Body of pancreas (tissue), 4 donors: ENCODE data around the gene CXCL9. TPM values are rescaled to one million over a fixed set of nuclear protein-coding genes. Genes with fewer than 3 reads are reported as not detected.
"Not testable (repeated sequence)": the region's sequence is repeated elsewhere in the genome, so short reads cannot be mapped to it uniquely, and the experiment has no call there.

Source experiments
- ATAC-seq: fragments of 150-250 bp; one replicate; pipeline ENCODE4 v1.9.1; 2016
- DNase-seq, 4 donors: peaks; one replicate each; pipeline ENCODE4 v3.0.0-alpha.2; 2019
- H3K27ac ChIP-seq, 4 donors: fragments of 200-600 bp; sonication (generic); 1 replicate in 3 of 4; 2 replicates in 1 of 4; pipeline versions ENCODE4 v1.5.1 to v1.6.1; 2016 to 2019; ENCODE audit warnings: mild to moderate bottlenecking in 1 of 4, mixed read lengths in 1 of 4, moderate library complexity in 1 of 4
- H3K27me3 ChIP-seq, 2 donors: fragments of 200-600 bp; sonication (generic); one replicate each; pipeline ENCODE4 v1.6.0; 2016; ENCODE audit warnings: mild to moderate bottlenecking in 1 of 2
- H3K36me3 ChIP-seq, 2 donors: fragments of 200-600 bp; sonication (generic); replicated peaks in 1 of 2; 2 replicates each; pipeline ENCODE4 v1.5.1; 2016; ENCODE audit warnings: low read depth in 2 of 2; ENCODE audit not compliant: insufficient read depth in 1 of 2
- H3K4me1 ChIP-seq: fragments of 200-600 bp; sonication (generic); one replicate; pipeline ENCODE4 v1.6.0; 2016
- H3K4me3 ChIP-seq, 2 donors: fragments of 200-600 bp; sonication (generic); 1 replicate in 1 of 2; 2 replicates in 1 of 2; pipeline ENCODE4 v1.5.1; 2016 to 2019
- H3K9me3 ChIP-seq, 3 donors: fragments of 200-600 bp; sonication (generic); 1 replicate in 2 of 3; 2 replicates in 1 of 3; pipeline ENCODE4 v1.5.1; 2016
- CTCF ChIP-seq, 7 experiments: fragments of 450-650 bp in 4 of 7; fragments of 200-600 bp in 3 of 7; sonication (generic) in 3 of 7; IDR thresholded peaks; one replicate each; pipeline ENCODE4 v1.5.1; 2016 to 2019; ENCODE audit warnings: antibody characterized with exemption in 7 of 7
- POLR2A ChIP-seq, 3 donors: fragments of 450-650 bp; IDR thresholded peaks; one replicate each; pipeline ENCODE4 v1.6.1; 2016; ENCODE audit warnings: antibody characterized with exemption in 3 of 3, mild to moderate bottlenecking in 2 of 3
- WGBS, 2 donors: methylation state at CpG; one replicate each; pipeline ENCODE4 v1.1.5; 2017; 5-methylcytosine and 5-hydroxymethylcytosine counted together
- intact Hi-C: fragments of 100-400 bp; cut with DNase I; formaldehyde crosslinking; loops from one replicate; pipeline ENCODE4 v1.15.1; 2023
- total RNA-seq, 2 donors: library from RNA; depleted of rRNA; stranded (reverse); fragments of >200 nt; gene quantifications; one replicate each; pipeline ENCODE4 v1.1.0, GENCODE V29; 2016

The CXCL9 gene
- total RNA-seq, 2 donors from 2014 or later, result 1.0 TPM; not detected in 1

GRCh38 chr4:75954811-75955210 is 52.5 kb downstream of the CXCL9 start:
- not testable (repeated sequence) for H3K9me3 ChIP-seq, ATAC-seq, H3K4me3 ChIP-seq, H3K4me1 ChIP-seq, H3K27ac ChIP-seq, H3K27me3 ChIP-seq, DNase-seq
- intact Hi-C loops, result loop anchor here (10.0 kb wide), 1 partner anchor 140 kb away; no protein-coding TSS in a partner anchor
- H3K36me3 ChIP-seq, result peaks cover 27 to 50% of the 10 kb centered on the region in 2 donors
- 79 to 85% methylated on average over 5 of the region's 5 CpGs for WGBS, 2 donors

- Histone ChIP-seq H3K27ac (no peak overlapping the region), H3K36me3 (peaks cover 19 to 46% of the 10 kb centered on the region in 2 donors), H3K9me3 (no peaks in the 10 kb centered on the region), H3K27me3 (no peaks in the 10 kb centered on the region), H3K4me3 (no peak overlapping the region), H3K4me1 (no peaks in the 10 kb centered on the region)
- intact Hi-C loops, result loop anchor here (10.0 kb wide), 1 partner anchor 139 kb away; no protein-coding TSS in a partner anchor
- WGBS, 2 donors, result 51 to 68% methylated on average over 2 of the region's 2 CpGs
- no peak for DNase-seq
- no peak for TF ChIP-seq POLR2A (IDR thresholded peaks at IDR 0.05)
- TF ChIP-seq CTCF (IDR thresholded peaks at IDR 0.05), result no peak
- no peak for ATAC-seq
Measured at GRCh38 chr4:75953509-75953908, 53.8 kb downstream of the CXCL9 start.

Other genes with a start within 250 kb of the CXCL9 start
- gene PPEF2, start 105.1 kb downstream of the CXCL9 start, total RNA-seq, result not detected
- gene NAAA, start 66.5 kb downstream of the CXCL9 start, total RNA-seq, result 10 to 100 TPM; 10.5 to 19.7 TPM
- gene SDAD1, start 16.6 kb downstream of the CXCL9 start, total RNA-seq, result 10 to 100 TPM; 21.3 to 23.7 TPM
- not detected for gene CXCL10, start 16.0 kb upstream of the CXCL9 start, total RNA-seq
- under 1 TPM in 1 of 2 donors, not detected in 1; 0.52 TPM for gene CXCL11, start 28.6 kb upstream of the CXCL9 start, total RNA-seq
- gene ART3, start 67.2 kb upstream of the CXCL9 start, total RNA-seq, result 1 to 10 TPM; 6.5 to 6.9 TPM
- 10 to 100 TPM; 13.7 to 33.3 TPM for gene NUP54, start 140.9 kb upstream of the CXCL9 start, total RNA-seq
- 100 to 1,000 TPM in 1 of 2 donors, 10 to 100 TPM in 1; 74.5 to 167 TPM for gene SCARB2, start 206.3 kb upstream of the CXCL9 start, total RNA-seq
- gene FAM47E, start 244.2 kb upstream of the CXCL9 start, total RNA-seq, result 10 to 100 TPM; 10.1 to 16.2 TPM